HG03439 (cell line): ENCODE results near the gene DDI2.
"Not testable (repeated sequence)": the region's sequence is repeated elsewhere in the genome, so short reads cannot be mapped to it uniquely, and the experiment has no call there.

ENCODE experiments used
- ATAC-seq: cut with Tn5 transposase; IDR thresholded peaks from one replicate; pipeline ENCODE4 v1.9.1; 2021; ENCODE audit warnings: mild to moderate bottlenecking, moderate library complexity; ENCODE audit not compliant: unreplicated experiment

Gene DDI2

DNA sequence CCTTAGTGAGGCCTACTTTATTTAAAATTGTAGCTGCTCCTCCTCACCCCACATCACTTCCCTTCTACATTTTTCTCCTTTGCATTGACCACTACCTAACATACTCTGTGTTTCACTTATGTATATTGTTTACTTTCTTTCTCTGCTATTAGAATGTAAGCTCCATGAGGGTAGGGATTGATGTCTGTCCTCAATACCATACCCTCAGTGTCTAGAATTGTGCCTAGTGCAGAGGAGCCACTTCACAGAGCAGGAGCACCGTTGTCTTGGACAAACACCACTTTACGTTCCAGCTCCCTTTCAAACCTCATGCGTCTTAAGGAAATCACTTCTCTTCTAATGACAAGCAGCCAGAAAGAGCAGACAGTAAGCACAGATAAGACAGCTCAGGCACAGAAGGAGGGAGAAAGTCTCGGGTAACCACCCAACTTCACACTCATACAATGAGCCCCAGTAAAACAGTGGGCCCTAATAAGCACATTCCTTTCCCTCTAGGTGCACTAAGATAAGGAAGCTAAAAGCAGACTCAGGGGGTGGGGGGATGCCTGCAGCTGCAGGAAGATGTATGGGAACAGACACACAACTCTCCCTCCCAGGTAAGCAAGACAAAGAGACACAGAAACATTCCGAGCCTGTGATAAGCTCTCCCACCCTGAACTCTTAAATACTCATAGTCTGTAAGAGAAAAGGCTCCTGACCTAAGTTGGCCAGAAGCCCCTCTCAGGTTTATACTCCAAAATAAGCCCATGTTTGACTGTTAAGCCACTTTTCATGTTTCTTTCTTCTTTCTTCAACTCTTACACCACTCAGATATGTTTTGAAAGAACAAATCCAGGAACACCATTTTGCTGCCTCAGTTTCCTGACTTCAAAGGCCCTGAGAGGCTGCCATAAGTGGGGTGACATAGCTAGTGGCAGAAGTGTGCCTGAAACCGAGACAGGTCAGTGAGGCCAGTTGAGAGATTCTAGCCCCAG is 59.7 kb downstream of the DDI2 start:
- ATAC-seq, result no peak

DNA sequence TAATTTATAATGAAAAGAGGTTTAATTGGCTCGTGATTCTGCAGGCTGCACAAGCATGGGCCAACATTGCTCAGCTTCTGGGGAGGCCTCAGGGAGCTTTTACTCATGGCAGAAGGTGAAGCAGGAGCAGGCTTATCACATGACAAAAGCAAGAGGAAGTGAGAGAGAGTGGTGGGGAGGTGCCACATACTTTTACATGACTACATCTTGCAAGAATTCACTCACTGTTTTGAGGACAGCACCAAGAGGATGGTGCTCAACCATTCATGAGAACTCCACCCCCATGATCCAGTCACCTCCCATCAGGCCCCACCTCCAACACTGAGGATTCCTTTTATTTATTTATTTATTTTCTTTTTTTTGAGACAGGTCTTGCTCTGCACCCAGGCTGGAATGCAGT is 61.3 kb downstream of the DDI2 start:
- no peak for ATAC-seq

- no peak for ATAC-seq
These were observed 62.9 kb downstream of the DDI2 start for GRCh38 chr1:15680131-15680530.

GRCh38 chr1:15680561-15681348 is 63.5 kb downstream of the DDI2 start:
- no peak for ATAC-seq

- no peak for ATAC-seq
These were observed 64.4 kb downstream of the DDI2 start for GRCh38 chr1:15681349-15682292.

DNA sequence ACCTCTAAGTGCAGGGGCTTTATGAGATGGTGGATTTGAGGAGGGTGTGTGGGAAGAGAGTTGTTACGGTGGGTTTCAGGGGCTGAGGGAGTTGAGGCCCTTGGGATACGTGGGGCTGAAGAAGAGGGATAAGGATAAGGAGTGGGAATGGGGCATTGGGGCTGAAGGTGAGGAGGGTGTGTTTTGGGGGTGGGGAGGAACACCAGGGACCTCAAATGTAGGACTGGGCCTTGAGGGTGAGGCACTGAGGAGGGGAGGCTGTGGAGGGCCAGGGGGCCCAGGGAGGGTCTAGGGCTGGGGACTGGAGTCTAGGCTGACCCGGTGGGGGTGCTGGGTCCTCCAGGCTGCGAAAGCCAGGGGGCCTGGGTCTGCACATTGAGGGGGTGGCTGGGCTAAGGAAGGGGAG is 65.7 kb downstream of the DDI2 start:
- no peak for ATAC-seq

GRCh38 chr1:15683345-15684039 is 66.2 kb downstream of the DDI2 start:
- no peak for ATAC-seq

DNA sequence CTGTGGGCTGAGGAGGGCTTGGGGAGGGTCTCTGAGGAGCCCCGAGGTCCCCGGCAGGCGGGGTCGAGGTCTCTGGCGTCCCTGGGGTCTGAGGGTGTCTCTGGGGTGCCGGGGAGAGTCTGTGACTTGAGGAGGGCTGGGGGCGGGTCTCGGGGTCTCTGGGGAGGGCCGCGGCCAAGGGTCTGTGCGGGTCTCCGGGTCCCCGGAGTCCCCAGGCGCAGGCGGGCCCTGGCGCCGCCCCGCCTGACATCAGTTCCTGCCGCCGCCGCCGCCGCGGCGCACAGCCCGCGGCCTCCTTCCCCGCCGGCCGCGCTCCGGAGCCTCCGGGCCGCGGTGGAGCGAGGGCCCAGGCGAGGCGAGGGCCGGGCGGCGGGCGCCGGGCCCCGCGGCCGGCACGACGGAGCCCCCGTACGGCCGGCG is 66.8 kb downstream of the DDI2 start, which contains the start of gene PLEKHM2:
TSS of gene PLEKHM2 (plus strand) at position 279 of the 420 bp plus-strand sequence. CDS start 239 bp downstream, outside the sequence.
- no peak for ATAC-seq

GRCh38 chr1:15684468-15685291 is 67.4 kb downstream of the DDI2 start:
- no peak for ATAC-seq

DNA sequence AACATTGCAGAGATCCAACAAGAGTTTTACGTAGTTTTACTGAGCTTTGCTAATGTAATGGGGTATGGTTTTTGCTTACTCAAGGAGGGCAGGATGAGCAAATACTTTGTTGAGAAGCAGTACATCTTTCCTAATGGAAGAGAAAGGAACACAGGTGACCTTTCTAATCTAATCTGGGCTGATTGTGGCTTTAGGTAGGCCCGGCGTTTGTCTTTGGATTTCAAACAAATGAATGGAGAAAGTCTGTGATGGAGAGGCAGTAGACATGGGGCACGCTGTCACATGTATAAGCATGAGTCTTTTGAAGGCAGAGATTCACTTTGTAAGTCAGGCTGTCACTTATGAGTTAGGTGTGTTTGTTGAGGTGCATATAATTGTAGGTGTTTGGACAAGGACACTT is 68.6 kb downstream of the DDI2 start:
- no peak for ATAC-seq

DNA sequence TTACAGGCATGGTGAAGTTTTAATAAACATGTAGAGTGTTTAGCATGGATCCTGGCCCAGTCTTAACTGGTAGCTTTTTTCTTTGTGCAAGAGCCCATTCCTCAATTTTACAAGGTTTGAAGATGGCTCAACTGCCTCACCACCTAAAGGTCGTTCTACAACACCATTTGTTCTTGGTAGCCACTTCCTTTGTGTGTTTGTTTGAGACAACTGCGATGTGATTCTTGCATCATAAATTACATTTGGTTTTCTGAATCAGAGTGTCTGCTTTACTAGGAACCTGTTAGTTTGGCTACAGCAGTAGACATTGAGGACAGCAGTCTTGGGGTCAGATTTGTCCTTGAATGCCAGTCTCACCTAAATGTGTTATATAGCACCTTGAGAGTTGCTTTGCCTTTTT is 70.2 kb downstream of the DDI2 start:
- no peak for ATAC-seq

DNA sequence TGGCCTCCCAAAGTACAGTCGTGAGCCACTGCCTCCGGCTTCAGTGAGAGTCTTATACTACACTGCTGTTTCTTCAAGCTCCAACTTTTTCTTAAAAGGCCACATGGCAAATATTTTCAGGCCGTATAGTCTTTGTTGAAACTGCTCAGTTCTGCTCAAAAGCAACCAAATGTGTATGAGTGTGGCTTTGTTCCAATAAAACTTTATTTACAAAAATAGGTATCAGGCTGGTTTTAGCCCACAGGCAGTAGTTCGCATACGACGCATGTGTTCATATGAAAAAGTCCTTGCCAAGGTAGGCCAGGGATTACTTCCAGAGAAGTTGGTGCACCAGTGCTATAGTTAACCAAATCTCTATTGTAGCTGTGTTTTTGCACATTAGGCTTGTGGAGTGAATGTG is 73.1 kb downstream of the DDI2 start:
- ATAC-seq, result no peak

GRCh38 chr1:15691434-15692032 is 74.3 kb downstream of the DDI2 start:
- no peak for ATAC-seq

- no peak for ATAC-seq
These were observed 74.9 kb downstream of the DDI2 start for GRCh38 chr1:15692121-15692682.

DNA sequence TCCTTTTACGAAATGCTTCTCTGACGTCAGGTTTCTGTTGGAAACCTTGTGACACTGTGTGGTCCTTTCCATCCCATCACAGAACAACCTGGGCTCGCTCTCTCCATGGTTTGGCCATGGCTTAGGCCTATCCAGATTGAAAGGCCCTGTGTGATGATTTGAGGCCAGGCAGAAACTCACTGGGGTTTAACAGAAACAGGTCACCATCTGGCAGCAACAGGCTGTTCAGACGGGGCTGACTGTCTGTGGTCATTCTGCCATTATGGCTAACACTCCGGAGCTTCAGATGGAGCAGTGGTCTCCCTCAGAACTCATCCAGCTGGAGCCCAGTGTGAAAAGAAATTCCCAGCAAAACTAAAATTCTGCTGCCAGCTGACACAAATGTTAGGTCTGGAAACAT is 76.1 kb downstream of the DDI2 start:
- no peak for ATAC-seq

DNA sequence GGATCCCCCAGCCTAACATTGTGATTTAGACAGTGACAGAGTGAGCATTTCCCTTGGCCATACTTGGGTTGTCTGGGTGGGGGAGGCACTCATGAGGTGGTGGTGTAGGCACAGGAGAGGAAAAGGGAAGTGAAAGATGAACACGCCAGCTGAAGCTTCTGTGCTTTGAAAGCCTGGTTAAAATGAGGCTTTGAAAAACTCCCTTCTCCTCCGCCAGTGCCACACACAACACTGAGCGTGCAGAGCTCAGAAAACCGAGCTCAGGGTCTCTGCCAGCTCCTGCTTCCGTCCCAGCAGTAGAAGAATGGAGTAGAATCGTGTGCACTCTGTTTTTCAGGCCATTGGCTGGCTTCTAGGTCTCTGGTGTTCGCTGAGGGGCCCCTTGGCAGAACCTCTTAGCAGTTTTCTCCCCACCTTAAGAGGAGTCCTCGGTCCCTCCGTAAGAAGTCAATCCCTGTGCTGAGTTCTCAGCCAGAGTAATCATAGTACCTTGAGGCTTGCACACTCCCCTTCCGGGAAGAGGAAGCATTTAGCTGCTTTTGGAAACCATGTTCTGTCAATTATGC is 79.8 kb downstream of the DDI2 start:
- ATAC-seq, result peak; percentile 91

DNA sequence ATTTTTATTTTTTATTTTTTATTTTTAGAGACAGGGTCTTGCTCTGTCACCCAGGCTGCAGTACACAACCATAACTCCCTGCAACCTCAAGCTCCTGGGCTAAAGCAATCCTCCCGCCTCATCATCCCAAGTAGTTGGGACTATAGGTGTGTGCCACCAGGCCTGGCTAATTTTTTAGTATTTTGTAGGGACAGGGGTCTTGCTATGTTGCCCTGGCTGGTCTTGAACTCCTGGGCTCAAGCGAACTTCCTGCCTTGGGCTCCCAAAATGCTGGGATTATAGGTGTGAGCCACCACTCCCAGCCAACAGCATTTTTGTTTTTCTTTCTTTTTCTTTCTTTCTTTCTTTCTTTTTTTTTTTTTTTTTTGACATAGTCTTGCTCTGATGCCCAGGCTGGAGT is 80.9 kb downstream of the DDI2 start:
- no peak for ATAC-seq

- ATAC-seq, result not testable (repeated sequence)
These were observed 82.1 kb downstream of the DDI2 start for GRCh38 chr1:15699321-15699720.
